Stimulated activated CD4-positive, alpha-beta T cell treated with anti-CD3 and anti-CD28 coated beads, Interleukin-2, amount 100 ng/mL, for 4 hours (primary cell): ENCODE measurements around the gene ISOC2.
"Not testable (repeated sequence)": the region's sequence is repeated elsewhere in the genome, so short reads cannot be mapped to it uniquely, and the experiment has no call there.

Experiments used
- DNase-seq: peaks from one replicate; pipeline ENCODE4 v3.0.0-alpha.2; 2020; ENCODE audit warnings: low read depth

The ISOC2 gene

GRCh38 chr19:55457683-55458457, 3.6 kb downstream of the ISOC2 start:
- no peak for DNase-seq

GRCh38 chr19:55456347-55456746, 5.1 kb downstream of the ISOC2 start:
- no peak for DNase-seq

- DNase-seq = no peak
Observed at GRCh38 chr19:55455576-55456235, 5.7 kb downstream of the ISOC2 start.

GRCh38 chr19:55454787-55455243, 6.6 kb downstream of the ISOC2 start:
- DNase-seq = no peak

GRCh38 chr19:55453511-55454260, 7.8 kb downstream of the ISOC2 start:
- no peak for DNase-seq

- DNase-seq = no peak
Observed at GRCh38 chr19:55452749-55453346, 8.6 kb downstream of the ISOC2 start.

GRCh38 chr19:55451965-55452748, 9.3 kb downstream of the ISOC2 start:
- no peak for DNase-seq

GRCh38 chr19:55451163-55451964, 10.1 kb downstream of the ISOC2 start:
- DNase-seq = no peak

- no peak for DNase-seq
Observed at GRCh38 chr19:55449469-55449868, 12.0 kb downstream of the ISOC2 start.

- not testable (repeated sequence) for DNase-seq
Observed at GRCh38 chr19:55448175-55448490, 13.3 kb downstream of the ISOC2 start.

- no peak for DNase-seq
Observed at GRCh38 chr19:55447421-55448174, 13.8 kb downstream of the ISOC2 start.

- no peak for DNase-seq
Observed at GRCh38 chr19:55446060-55446459, 15.4 kb downstream of the ISOC2 start.

- no peak for DNase-seq
Observed at GRCh38 chr19:55444646-55445045, 16.8 kb downstream of the ISOC2 start.

- no peak for DNase-seq
Observed at GRCh38 chr19:55443824-55444480, 17.5 kb downstream of the ISOC2 start.

- no peak for DNase-seq
Observed at GRCh38 chr19:55443045-55443823, 18.2 kb downstream of the ISOC2 start, which contains the start of gene SHISA7. TSS of gene SHISA7 (minus strand) at chr19:55443300. CDS start at chr19:55442863, 437 bp downstream.

GRCh38 chr19:55442372-55442961, 19.0 kb downstream of the ISOC2 start:
- DNase-seq = no peak

- no peak for DNase-seq
Observed at GRCh38 chr19:55441692-55442321, 19.6 kb downstream of the ISOC2 start.

GRCh38 chr19:55441319-55441691, 20.1 kb downstream of the ISOC2 start:
- no peak for DNase-seq
